K562 (cell line): ENCODE data around the gene ACTN3. TPM values are rescaled to one million over a fixed set of nuclear protein-coding genes. Genes with fewer than 3 reads are reported as not detected.

Source experiments
- ARID1B ChIP-seq: fragments of 450-650 bp; IDR thresholded peaks from 2 replicates; pipeline ENCODE4 v1.6.1; 2016; ENCODE audit warnings: antibody characterized with exemption, mild to moderate bottlenecking, inconsistent platforms
- COPS2 ChIP-seq: fragments of 450-650 bp; conservative IDR thresholded peaks from 2 replicates; pipeline ENCODE4 v1.6.1; 2016; ENCODE audit warnings: mild to moderate bottlenecking, moderate library complexity
- KDM2B ChIP-seq: fragments of 250-450 bp; sonication (Bioruptor Pico); IDR thresholded peaks from 2 replicates; pipeline ENCODE4 v1.8.0; 2021; ENCODE audit warnings: mild to moderate bottlenecking, moderate library complexity
- NCOA4 ChIP-seq: fragments of 450-650 bp; IDR thresholded peaks from 2 replicates; pipeline ENCODE4 v1.6.1; 2018; ENCODE audit warnings: mild to moderate bottlenecking; ENCODE audit not compliant: partially characterized antibody
- RB1 ChIP-seq: fragments of 450-650 bp; IDR thresholded peaks from 2 replicates; pipeline ENCODE4 v1.6.1; 2017; ENCODE audit warnings: low read depth, mild to moderate bottlenecking
- RBM25 ChIP-seq: fragments of 200-400 bp; formaldehyde crosslinking; IDR thresholded peaks from 2 replicates; pipeline ENCODE4 v1.6.1; 2018; ENCODE audit warnings: low read length, low read depth, moderate library complexity; ENCODE audit not compliant: severe bottlenecking
- RNF2 ChIP-seq: sonication (generic); IDR thresholded peaks from 2 replicates; pipeline ENCODE4 v1.6.1; 2016
- RUNX1 ChIP-seq: sonication (generic); IDR thresholded peaks from 2 replicates; pipeline ENCODE4 v1.6.1; 2016; ENCODE audit warnings: antibody characterized with exemption, low read depth
- SPI1 ChIP-seq: IDR thresholded peaks from 2 replicates; pipeline ENCODE4 v1.6.1; 2011; ENCODE audit warnings: low read depth, low read length, control low read depth, borderline replicate concordance
- TAF1 ChIP-seq: IDR thresholded peaks from 2 replicates; pipeline ENCODE4 v1.6.1; 2011; ENCODE audit warnings: mild to moderate bottlenecking, low read length, moderate library complexity; ENCODE audit not compliant: insufficient read depth, control insufficient read depth, severe bottlenecking; ENCODE audit errors: extremely low read depth
- TCFL5 ChIP-seq: fragments of 250-450 bp; sonication (Bioruptor Pico); conservative IDR thresholded peaks from 2 replicates; pipeline ENCODE4 v1.6.1; 2021; ENCODE audit warnings: mild to moderate bottlenecking, moderate library complexity, matching md5 sums
- TEAD4 ChIP-seq, 2 experiments: sonication (generic) in 1 of 2; formaldehyde crosslinking in 1 of 2; IDR thresholded peaks; 2 replicates each; pipeline versions ENCODE4 v1.6.1 to v1.8.0; 2012 to 2022; ENCODE audit warnings: borderline replicate concordance in 1 of 2, inconsistent platforms in 1 of 2, low read length in 1 of 2, mild to moderate bottlenecking in 1 of 2, missing genetic modification reagents in 1 of 2
- ZNF586 ChIP-seq: fragments of 450-650 bp; formaldehyde crosslinking; conservative IDR thresholded peaks from 2 replicates; pipeline ENCODE4 v1.4.0; 2020; ENCODE audit warnings: mild to moderate bottlenecking, moderate library complexity
- ZNF696 ChIP-seq: fragments of 250-450 bp; sonication (Bioruptor Pico); conservative IDR thresholded peaks from 2 replicates; pipeline ENCODE4 v1.4.0; 2020; ENCODE audit warnings: mild to moderate bottlenecking, moderate library complexity
- ZNF77 ChIP-seq: fragments of 250-450 bp; sonication (Bioruptor Pico); IDR thresholded peaks from 2 replicates; pipeline ENCODE4 v1.5.0; 2020
- polyA plus RNA-seq, 8 experiments: library from polyadenylated mRNA; depleted of rRNA in 4 of 8; stranded (reverse) in 5 of 8; unstranded in 3 of 8; fragments of >200 nt; fragmentation: Nextera tagmentation in 2 of 8; fragmentation: Illumina TruSeq in 1 of 8; extraction: Ambion mirVana in 2 of 8; extraction: Trizol in 1 of 8; gene quantifications; 2 replicates each; pipeline versions ENCODE4 v1.2.1 to v1.2.3, GENCODE V29; 2011 to 2014; ENCODE audit warnings: inconsistent platforms in 1 of 8, missing spikeins in 1 of 8
- total RNA-seq, 7 experiments: library from RNA; depleted of rRNA in 6 of 7; stranded (reverse); fragments of >200 nt in 6 of 7; fragmentation: Illumina TruSeq in 2 of 7; extraction: Trizol in 2 of 7; gene quantifications; 2 replicates each; pipeline versions ENCODE4 v1.2.1 to v1.2.3, GENCODE V29; 2011 to 2021; ENCODE audit warnings: low replicate concordance in 1 of 7
- TF ChIP-seq, protein P1 (sequence below): fragments of 450-650 bp; IDR thresholded peaks from 2 replicates; pipeline ENCODE4 v1.6.1; 2016; ENCODE audit warnings: low read depth
- TF ChIP-seq, protein P2 (sequence below): sonication (generic); formaldehyde crosslinking; IDR thresholded peaks from 2 replicates; pipeline ENCODE4 v1.8.1; 2023; ENCODE audit warnings: mild to moderate bottlenecking, missing genetic modification reagents
- TF ChIP-seq, protein P3 (sequence below): fragments of 450-650 bp; formaldehyde crosslinking; conservative IDR thresholded peaks from 2 replicates; pipeline ENCODE4 v1.4.0; 2022; ENCODE audit warnings: mild to moderate bottlenecking, missing genetic modification characterization

ACTN3 gene
- total and polyA plus RNA-seq, 9 of the 15 experiments (the other 6 are each of a cell fraction or from before 2014, with no cell fraction given) = not detected

DNA sequence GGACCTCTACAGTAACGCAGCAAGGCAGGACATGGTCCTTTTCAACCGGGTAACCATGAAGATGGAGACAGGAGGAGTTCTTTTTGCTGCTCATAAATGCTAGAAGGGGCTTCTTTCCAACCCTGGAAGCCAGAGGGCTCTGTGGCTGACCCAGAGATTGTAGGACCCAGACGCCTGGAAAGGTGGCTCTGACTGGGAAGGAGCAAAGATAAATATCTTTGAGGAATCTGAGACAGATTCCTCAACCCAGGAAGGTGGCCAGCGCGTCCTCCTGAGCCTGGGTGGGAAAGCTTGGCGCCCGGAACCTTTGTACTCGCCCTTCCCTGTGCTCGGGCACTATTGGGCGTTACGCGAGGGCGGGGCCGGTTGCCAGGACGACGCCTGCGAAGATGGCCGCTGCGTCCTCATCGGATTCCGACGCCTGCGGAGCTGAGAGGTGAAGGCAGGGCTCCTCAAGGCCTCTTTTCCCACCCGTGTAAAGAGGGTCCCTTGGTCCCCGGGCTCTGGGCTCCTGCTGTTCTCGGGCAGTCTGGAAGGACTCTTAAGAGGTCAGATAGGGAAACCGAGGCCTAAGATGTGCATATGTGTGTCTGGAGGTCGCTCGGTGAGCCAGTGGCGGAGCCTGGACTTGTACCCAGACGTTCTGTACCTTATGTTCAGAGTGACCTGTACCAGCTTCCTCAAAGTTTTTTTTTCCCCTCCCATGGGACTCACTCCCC is 36.3 kb upstream of the ACTN3 start, which contains the start of gene BBS1 (continued):
- TF ChIP-seq, protein P1, sequence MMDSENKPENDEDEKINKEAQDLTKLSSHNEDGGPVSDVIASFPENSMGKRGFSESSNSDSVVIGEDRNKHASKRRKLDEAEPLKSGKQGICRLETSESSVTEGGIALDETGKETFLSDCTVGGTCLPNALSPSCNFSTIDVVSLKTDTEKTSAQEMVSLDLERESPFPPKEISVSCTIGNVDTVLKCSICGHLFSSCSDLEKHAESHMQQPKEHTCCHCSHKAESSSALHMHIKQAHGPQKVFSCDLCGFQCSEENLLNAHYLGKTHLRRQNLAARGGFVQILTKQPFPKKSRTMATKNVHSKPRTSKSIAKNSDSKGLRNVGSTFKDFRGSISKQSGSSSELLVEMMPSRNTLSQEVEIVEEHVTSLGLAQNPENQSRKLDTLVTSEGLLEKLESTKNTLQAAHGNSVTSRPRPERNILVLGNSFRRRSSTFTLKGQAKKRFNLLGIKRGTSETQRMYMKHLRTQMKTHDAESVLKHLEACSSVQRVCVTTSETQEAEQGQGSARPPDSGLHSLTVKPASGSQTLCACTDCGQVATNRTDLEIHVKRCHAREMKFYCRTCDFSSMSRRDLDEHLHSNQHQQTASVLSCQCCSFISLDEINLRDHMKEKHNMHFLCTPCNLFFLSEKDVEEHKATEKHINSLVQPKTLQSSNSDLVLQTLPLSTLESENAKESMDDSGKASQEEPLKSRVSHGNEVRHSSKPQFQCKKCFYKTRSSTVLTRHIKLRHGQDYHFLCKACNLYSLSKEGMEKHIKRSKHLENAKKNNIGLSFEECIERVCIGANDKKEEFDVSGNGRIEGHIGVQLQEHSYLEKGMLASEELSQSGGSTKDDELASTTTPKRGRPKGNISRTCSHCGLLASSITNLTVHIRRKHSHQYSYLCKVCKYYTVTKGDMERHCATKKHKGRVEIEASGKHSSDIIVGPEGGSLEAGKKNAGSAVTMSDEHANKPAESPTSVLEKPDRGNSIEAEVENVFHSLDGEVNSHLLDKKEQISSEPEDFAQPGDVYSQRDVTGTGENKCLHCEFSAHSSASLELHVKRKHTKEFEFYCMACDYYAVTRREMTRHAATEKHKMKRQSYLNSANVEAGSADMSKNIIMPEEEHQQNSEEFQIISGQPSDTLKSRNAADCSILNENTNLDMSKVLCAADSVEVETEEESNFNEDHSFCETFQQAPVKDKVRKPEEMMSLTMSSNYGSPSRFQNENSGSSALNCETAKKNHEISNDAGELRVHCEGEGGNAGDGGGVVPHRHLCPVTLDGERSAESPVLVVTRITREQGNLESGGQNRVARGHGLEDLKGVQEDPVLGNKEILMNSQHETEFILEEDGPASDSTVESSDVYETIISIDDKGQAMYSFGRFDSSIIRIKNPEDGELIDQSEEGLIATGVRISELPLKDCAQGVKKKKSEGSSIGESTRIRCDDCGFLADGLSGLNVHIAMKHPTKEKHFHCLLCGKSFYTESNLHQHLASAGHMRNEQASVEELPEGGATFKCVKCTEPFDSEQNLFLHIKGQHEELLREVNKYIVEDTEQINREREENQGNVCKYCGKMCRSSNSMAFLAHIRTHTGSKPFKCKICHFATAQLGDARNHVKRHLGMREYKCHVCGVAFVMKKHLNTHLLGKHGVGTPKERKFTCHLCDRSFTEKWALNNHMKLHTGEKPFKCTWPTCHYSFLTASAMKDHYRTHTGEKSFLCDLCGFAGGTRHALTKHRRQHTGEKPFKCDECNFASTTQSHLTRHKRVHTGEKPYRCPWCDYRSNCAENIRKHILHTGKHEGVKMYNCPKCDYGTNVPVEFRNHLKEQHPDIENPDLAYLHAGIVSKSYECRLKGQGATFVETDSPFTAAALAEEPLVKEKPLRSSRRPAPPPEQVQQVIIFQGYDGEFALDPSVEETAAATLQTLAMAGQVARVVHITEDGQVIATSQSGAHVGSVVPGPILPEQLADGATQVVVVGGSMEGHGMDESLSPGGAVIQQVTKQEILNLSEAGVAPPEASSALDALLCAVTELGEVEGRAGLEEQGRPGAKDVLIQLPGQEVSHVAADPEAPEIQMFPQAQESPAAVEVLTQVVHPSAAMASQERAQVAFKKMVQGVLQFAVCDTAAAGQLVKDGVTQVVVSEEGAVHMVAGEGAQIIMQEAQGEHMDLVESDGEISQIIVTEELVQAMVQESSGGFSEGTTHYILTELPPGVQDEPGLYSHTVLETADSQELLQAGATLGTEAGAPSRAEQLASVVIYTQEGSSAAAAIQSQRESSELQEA = no peak
- TF ChIP-seq RNF2 (peak; percentile 46; the same call in 1 of the 2 replicates), ZNF77 (no peak), ARID1B (no peak), NCOA4 (no peak), COPS2 (no peak), TAF1 (peak; percentile 94), RB1 (peak; percentile 96), ZNF696 (CRISPR knock-in tag) (no peak), TCFL5 (CRISPR knock-in tag) (no peak), ZNF586 (CRISPR knock-in tag) (no peak), SPI1 (no peak), RBM25 (no peak), RUNX1 (no peak), KDM2B (CRISPR knock-in tag) (no peak), TEAD4 (IDR thresholded peaks at IDR 0.05; ENCODE audit: low read length) (no peak; the same call in 1 of the 2 replicates), TEAD4 (CRISPR knock-in tag; IDR thresholded peaks at IDR 0.05; ENCODE audit: borderline replicate concordance) (no peak)
- TF ChIP-seq, protein P2, sequence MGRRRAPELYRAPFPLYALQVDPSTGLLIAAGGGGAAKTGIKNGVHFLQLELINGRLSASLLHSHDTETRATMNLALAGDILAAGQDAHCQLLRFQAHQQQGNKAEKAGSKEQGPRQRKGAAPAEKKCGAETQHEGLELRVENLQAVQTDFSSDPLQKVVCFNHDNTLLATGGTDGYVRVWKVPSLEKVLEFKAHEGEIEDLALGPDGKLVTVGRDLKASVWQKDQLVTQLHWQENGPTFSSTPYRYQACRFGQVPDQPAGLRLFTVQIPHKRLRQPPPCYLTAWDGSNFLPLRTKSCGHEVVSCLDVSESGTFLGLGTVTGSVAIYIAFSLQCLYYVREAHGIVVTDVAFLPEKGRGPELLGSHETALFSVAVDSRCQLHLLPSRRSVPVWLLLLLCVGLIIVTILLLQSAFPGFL = no peak; the same call in 1 of the 2 replicates
- TF ChIP-seq, protein P3, sequence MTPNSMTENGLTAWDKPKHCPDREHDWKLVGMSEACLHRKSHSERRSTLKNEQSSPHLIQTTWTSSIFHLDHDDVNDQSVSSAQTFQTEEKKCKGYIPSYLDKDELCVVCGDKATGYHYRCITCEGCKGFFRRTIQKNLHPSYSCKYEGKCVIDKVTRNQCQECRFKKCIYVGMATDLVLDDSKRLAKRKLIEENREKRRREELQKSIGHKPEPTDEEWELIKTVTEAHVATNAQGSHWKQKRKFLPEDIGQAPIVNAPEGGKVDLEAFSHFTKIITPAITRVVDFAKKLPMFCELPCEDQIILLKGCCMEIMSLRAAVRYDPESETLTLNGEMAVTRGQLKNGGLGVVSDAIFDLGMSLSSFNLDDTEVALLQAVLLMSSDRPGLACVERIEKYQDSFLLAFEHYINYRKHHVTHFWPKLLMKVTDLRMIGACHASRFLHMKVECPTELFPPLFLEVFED (CRISPR knock-in tag) = no peak
